SU-DHL-6 (cell line): ENCODE measurements around the gene CDH22.

Experiments
- CTCF ChIP-seq: fragments of 200-600 bp; sonication (generic); IDR thresholded peaks from one replicate; pipeline ENCODE4 v1.5.1; 2017; ENCODE audit warnings: antibody characterized with exemption, mild to moderate bottlenecking, low read length, moderate library complexity; ENCODE audit not compliant: insufficient read depth, poor library complexity, severe bottlenecking
- EZH2phosphoT487 ChIP-seq: fragments of 200-600 bp; sonication (generic), shearing (Covaris generic); conservative IDR thresholded peaks from 2 replicates; pipeline ENCODE4 v1.6.1; 2018; ENCODE audit warnings: mild to moderate bottlenecking, antibody characterized with exemption, low read length, moderate library complexity, mixed read lengths

DNA sequence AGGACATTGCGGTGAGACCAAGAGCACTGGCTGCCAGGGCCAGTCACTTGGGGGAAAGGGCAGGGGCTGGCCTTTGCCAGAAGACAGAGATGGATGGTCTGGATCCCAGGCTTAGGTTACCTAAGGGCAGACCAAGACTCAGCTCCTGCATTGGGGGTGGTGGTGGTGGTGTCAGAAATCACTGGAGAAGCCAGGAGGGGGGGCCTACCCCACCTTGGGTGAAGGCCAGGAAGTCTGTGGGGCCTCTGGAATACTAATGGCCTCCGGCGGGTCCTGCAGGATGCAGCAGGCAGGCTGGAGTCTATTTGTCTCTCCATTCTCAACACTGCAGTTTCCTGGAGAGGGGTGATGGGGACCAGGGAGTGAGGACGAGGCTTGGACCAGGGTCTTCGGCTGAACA, 157.4 kb downstream of the CDH22 start:
- TF ChIP-seq EZH2phosphoT487 (no peak), CTCF (no peak)
